HepG2 (cell line): ENCODE results near the gene NREP.

Source experiments
- CBX2 ChIP-seq, 2 experiments: fragments of 200-600 bp in 1 of 2; sonication (generic); formaldehyde crosslinking in 1 of 2; IDR thresholded peaks; 2 replicates each; pipeline versions ENCODE4 v1.7.0 to v1.8.1; 2018 to 2022; ENCODE audit warnings: low read depth in 2 of 2, low read length in 1 of 2, mild to moderate bottlenecking in 1 of 2, missing genetic modification reagents in 1 of 2
- EZH2 ChIP-seq: conservative IDR thresholded peaks from 2 replicates; pipeline ENCODE4 v1.6.1; 2012; ENCODE audit warnings: mild to moderate bottlenecking, low read depth, low read length, moderate library complexity
- POLR2AphosphoS5 ChIP-seq: IDR thresholded peaks from 2 replicates; pipeline ENCODE4 v1.6.1; 2012; ENCODE audit warnings: low read depth, low read length
- RAD21 ChIP-seq: fragments of 450-650 bp; formaldehyde crosslinking; IDR thresholded peaks from 2 replicates; pipeline ENCODE4 v1.5.0; 2020; ENCODE audit warnings: mild to moderate bottlenecking
- SMAD3 ChIP-seq: sonication (generic); formaldehyde crosslinking; IDR thresholded peaks from 2 replicates; pipeline ENCODE4 v1.4.0; 2020; ENCODE audit warnings: missing genetic modification reagents
- ZZZ3 ChIP-seq: sonication (generic); formaldehyde crosslinking; IDR thresholded peaks from 2 replicates; pipeline ENCODE4 v1.4.0; 2020; ENCODE audit warnings: missing genetic modification reagents, mild to moderate bottlenecking, borderline replicate concordance
- TF ChIP-seq, protein P1 (sequence below): IDR thresholded peaks from 2 replicates; pipeline ENCODE4 v1.6.1; 2016; ENCODE audit warnings: low read depth
- TF ChIP-seq, protein P2 (sequence below): sonication (generic); formaldehyde crosslinking; IDR thresholded peaks from 2 replicates; pipeline ENCODE4 v1.4.0; 2020; ENCODE audit warnings: missing genetic modification reagents
- TF ChIP-seq, protein P3 (sequence below): sonication (generic); formaldehyde crosslinking; IDR thresholded peaks from 2 replicates; pipeline ENCODE4 v1.5.0; 2020; ENCODE audit warnings: mild to moderate bottlenecking, missing genetic modification reagents, moderate library complexity

DNA sequence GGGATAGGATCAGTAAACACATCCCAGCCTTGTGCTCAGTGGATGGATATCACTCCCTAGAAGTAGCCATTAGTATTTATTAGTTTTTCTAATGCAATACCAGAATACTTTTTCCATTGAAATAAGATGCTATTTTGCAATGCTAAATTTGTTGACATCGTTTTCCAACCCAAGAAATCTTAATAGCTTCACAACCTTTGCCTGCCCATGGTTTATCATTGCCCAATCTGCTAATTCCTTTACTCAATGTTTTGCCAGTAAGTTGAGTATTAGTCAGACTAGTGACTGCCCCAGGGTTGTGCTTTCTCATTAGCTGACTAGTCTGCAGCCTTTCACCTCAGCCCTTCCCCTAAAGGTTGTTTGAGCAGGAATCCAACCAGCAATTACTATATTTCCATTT lies 62.9 kb downstream of the NREP start:
- TF ChIP-seq EZH2: no peak
- no peak for TF ChIP-seq POLR2AphosphoS5
- no peak for TF ChIP-seq RAD21 (CRISPR knock-in tag)
- TF ChIP-seq, protein P1, sequence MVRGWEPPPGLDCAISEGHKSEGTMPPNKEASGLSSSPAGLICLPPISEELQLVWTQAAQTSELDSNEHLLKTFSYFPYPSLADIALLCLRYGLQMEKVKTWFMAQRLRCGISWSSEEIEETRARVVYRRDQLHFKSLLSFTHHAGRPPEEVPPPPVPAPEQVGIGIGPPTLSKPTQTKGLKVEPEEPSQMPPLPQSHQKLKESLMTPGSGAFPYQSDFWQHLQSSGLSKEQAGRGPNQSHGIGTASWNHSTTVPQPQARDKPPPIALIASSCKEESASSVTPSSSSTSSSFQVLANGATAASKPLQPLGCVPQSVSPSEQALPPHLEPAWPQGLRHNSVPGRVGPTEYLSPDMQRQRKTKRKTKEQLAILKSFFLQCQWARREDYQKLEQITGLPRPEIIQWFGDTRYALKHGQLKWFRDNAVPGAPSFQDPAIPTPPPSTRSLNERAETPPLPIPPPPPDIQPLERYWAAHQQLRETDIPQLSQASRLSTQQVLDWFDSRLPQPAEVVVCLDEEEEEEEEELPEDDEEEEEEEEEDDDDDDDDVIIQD (CRISPR knock-in tag): no peak
- TF ChIP-seq SMAD3: no peak
- TF ChIP-seq ZZZ3 (CRISPR knock-in tag): no peak
- TF ChIP-seq, protein P2, sequence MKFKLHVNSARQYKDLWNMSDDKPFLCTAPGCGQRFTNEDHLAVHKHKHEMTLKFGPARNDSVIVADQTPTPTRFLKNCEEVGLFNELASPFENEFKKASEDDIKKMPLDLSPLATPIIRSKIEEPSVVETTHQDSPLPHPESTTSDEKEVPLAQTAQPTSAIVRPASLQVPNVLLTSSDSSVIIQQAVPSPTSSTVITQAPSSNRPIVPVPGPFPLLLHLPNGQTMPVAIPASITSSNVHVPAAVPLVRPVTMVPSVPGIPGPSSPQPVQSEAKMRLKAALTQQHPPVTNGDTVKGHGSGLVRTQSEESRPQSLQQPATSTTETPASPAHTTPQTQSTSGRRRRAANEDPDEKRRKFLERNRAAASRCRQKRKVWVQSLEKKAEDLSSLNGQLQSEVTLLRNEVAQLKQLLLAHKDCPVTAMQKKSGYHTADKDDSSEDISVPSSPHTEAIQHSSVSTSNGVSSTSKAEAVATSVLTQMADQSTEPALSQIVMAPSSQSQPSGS (CRISPR knock-in tag): no peak
- TF ChIP-seq, protein P3, sequence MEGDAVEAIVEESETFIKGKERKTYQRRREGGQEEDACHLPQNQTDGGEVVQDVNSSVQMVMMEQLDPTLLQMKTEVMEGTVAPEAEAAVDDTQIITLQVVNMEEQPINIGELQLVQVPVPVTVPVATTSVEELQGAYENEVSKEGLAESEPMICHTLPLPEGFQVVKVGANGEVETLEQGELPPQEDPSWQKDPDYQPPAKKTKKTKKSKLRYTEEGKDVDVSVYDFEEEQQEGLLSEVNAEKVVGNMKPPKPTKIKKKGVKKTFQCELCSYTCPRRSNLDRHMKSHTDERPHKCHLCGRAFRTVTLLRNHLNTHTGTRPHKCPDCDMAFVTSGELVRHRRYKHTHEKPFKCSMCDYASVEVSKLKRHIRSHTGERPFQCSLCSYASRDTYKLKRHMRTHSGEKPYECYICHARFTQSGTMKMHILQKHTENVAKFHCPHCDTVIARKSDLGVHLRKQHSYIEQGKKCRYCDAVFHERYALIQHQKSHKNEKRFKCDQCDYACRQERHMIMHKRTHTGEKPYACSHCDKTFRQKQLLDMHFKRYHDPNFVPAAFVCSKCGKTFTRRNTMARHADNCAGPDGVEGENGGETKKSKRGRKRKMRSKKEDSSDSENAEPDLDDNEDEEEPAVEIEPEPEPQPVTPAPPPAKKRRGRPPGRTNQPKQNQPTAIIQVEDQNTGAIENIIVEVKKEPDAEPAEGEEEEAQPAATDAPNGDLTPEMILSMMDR (CRISPR knock-in tag): no peak
- TF ChIP-seq CBX2 (IDR thresholded peaks at IDR 0.05; ENCODE audit: low read depth, low read length): no peak
- TF ChIP-seq CBX2 (CRISPR knock-in tag; IDR thresholded peaks at IDR 0.05; ENCODE audit: low read depth): no peak
